HEK293 (cell line): ENCODE measurements around the gene FILIP1.

Experiments used
- EGR2 ChIP-seq: fragments of 450-650 bp; formaldehyde crosslinking; IDR thresholded peaks from 2 replicates; pipeline ENCODE4 v1.5.1; 2016; ENCODE audit warnings: low read depth, missing biosample characterization, missing genetic modification characterization
- GLIS2 ChIP-seq: fragments of 450-650 bp; formaldehyde crosslinking; IDR thresholded peaks from 2 replicates; pipeline ENCODE4 v1.5.1; 2016; ENCODE audit warnings: missing biosample characterization, missing genetic modification characterization
- KLF10 ChIP-seq: fragments of 450-650 bp; IDR thresholded peaks from 2 replicates; pipeline ENCODE4 v1.5.1; 2018; ENCODE audit warnings: missing biosample characterization, mild to moderate bottlenecking, missing genetic modification characterization
- SP3 ChIP-seq: fragments of 450-650 bp; formaldehyde crosslinking; IDR thresholded peaks from 2 replicates; pipeline ENCODE4 v1.5.1; 2016; ENCODE audit warnings: missing biosample characterization, missing genetic modification characterization
- YY2 ChIP-seq: fragments of 450-650 bp; formaldehyde crosslinking; IDR thresholded peaks from 2 replicates; pipeline ENCODE4 v1.5.1; 2016; ENCODE audit warnings: missing biosample characterization, missing genetic modification characterization
- ZFHX2 ChIP-seq: fragments of 450-650 bp; formaldehyde crosslinking; conservative IDR thresholded peaks from 2 replicates; pipeline ENCODE4 v1.5.1; 2016; ENCODE audit warnings: missing biosample characterization, missing genetic modification characterization
- ZFP69B ChIP-seq: fragments of 450-650 bp; formaldehyde crosslinking; IDR thresholded peaks from 2 replicates; pipeline ENCODE4 v1.5.1; 2016; ENCODE audit warnings: missing biosample characterization, missing genetic modification characterization
- ZNF114 ChIP-seq: fragments of 450-650 bp; formaldehyde crosslinking; IDR thresholded peaks from 2 replicates; pipeline ENCODE4 v1.5.0; 2017; ENCODE audit warnings: missing biosample characterization, missing genetic modification characterization
- ZNF335 ChIP-seq: fragments of 450-650 bp; formaldehyde crosslinking; conservative IDR thresholded peaks from 2 replicates; pipeline ENCODE4 v1.5.1; 2016; ENCODE audit warnings: missing biosample characterization, missing genetic modification characterization
- ZNF561 ChIP-seq: fragments of 450-650 bp; IDR thresholded peaks from 2 replicates; pipeline ENCODE4 v1.5.1; 2018; ENCODE audit warnings: missing biosample characterization, missing genetic modification characterization, borderline replicate concordance
- ZNF660 ChIP-seq: fragments of 450-650 bp; IDR thresholded peaks from 2 replicates; pipeline ENCODE4 v1.5.1; 2018; ENCODE audit warnings: missing biosample characterization, mild to moderate bottlenecking, missing genetic modification characterization
- ZNF677 ChIP-seq: fragments of 450-650 bp; IDR thresholded peaks from 2 replicates; pipeline ENCODE4 v1.5.0; 2018; ENCODE audit warnings: missing biosample characterization, mild to moderate bottlenecking, missing genetic modification characterization, moderate library complexity
- ZNF707 ChIP-seq: fragments of 450-650 bp; formaldehyde crosslinking; IDR thresholded peaks from 2 replicates; pipeline ENCODE4 v1.5.1; 2016; ENCODE audit warnings: missing biosample characterization, missing genetic modification characterization
- ZNF777 ChIP-seq: fragments of 450-650 bp; formaldehyde crosslinking; IDR thresholded peaks from 2 replicates; pipeline ENCODE4 v1.5.1; 2017; ENCODE audit warnings: missing biosample characterization, missing genetic modification characterization, borderline replicate concordance
- ZNF792 ChIP-seq: fragments of 450-650 bp; formaldehyde crosslinking; IDR thresholded peaks from 2 replicates; pipeline ENCODE4 v1.5.1; 2016; ENCODE audit warnings: missing biosample characterization, missing genetic modification characterization
- ZNF843 ChIP-seq: fragments of 450-650 bp; formaldehyde crosslinking; IDR thresholded peaks from 2 replicates; pipeline ENCODE4 v1.5.1; 2016; ENCODE audit warnings: missing biosample characterization, missing genetic modification characterization
- ZSCAN30 ChIP-seq: fragments of 450-650 bp; IDR thresholded peaks from 2 replicates; pipeline ENCODE4 v1.5.1; 2018; ENCODE audit warnings: missing biosample characterization, mild to moderate bottlenecking, missing genetic modification characterization, moderate library complexity
- TF ChIP-seq, protein P1 (sequence below): fragments of 450-650 bp; formaldehyde crosslinking; IDR thresholded peaks from 2 replicates; pipeline ENCODE4 v1.5.1; 2016; ENCODE audit warnings: missing biosample characterization, missing genetic modification characterization
- TF ChIP-seq, protein P2 (sequence below): fragments of 450-650 bp; formaldehyde crosslinking; optimal IDR thresholded peaks from 2 replicates; pipeline ENCODE3; 2016; ENCODE audit warnings: missing biosample characterization, mild to moderate bottlenecking, missing genetic modification characterization
- TF ChIP-seq, protein P3 (sequence below): fragments of 450-650 bp; formaldehyde crosslinking; IDR thresholded peaks from 2 replicates; pipeline ENCODE4 v1.5.1; 2017; ENCODE audit warnings: missing biosample characterization, missing genetic modification characterization
- TF ChIP-seq, protein P4 (sequence below): fragments of 450-650 bp; formaldehyde crosslinking; IDR thresholded peaks from 2 replicates; pipeline ENCODE4 v1.5.1; 2016; ENCODE audit warnings: missing biosample characterization, missing genetic modification characterization
- TF ChIP-seq, protein P5 (sequence below): fragments of 450-650 bp; formaldehyde crosslinking; IDR thresholded peaks from 2 replicates; pipeline ENCODE4 v1.5.1; 2016; ENCODE audit warnings: missing biosample characterization, missing genetic modification characterization
- TF ChIP-seq, protein P6 (sequence below): fragments of 450-650 bp; IDR thresholded peaks from 2 replicates; pipeline ENCODE4 v1.5.1; 2018; ENCODE audit warnings: missing biosample characterization, missing genetic modification characterization
- TF ChIP-seq, protein P7 (sequence below): fragments of 450-650 bp; formaldehyde crosslinking; IDR thresholded peaks from 2 replicates; pipeline ENCODE4 v1.5.1; 2016; ENCODE audit warnings: missing biosample characterization, missing genetic modification characterization, low read depth

The FILIP1 gene

DNA sequence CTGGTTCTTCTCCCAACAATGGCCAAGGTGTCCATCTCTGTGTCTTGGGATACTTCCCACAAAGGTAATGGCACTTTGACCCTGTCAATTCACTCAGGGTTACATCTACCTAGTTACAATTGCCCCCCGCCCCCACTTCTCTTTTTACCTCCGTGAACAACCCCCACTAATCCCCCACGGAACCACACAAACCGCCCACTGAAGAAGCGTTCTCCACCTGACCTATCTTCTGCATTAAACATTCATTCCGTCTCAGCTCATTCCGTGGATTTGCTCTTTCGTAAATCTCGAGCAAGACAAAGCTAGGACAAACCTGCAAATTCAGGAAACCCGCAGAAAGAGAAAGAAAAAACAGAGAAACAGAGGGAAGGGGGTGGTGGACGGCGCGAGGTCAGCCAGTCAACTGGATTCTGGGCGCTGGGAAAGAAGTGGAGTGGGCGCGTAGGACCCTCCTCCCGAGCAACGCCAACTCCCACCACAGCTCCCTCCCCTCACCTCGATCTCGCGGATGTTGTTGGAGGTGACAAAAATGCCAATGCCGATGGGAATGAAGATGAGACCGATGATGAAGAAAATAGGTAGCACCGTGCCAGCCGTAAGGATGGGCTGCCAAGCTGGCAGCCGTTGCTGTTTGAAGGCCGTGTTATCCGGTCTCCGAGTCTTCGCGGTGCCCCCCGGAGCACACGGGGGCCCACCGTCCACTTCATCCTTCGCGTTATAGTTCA lies 209.5 kb downstream of the FILIP1 start (continued):
- peak; percentile 78 for TF ChIP-seq ZFHX2 (tag by site-specific recombination)
- peak; percentile 21; the same call in 1 of the 2 replicates for TF ChIP-seq KLF10 (tag by site-specific recombination)
- no peak for TF ChIP-seq ZNF114
- TF ChIP-seq SP3 (tag by site-specific recombination), result no peak
- TF ChIP-seq, protein P1, sequence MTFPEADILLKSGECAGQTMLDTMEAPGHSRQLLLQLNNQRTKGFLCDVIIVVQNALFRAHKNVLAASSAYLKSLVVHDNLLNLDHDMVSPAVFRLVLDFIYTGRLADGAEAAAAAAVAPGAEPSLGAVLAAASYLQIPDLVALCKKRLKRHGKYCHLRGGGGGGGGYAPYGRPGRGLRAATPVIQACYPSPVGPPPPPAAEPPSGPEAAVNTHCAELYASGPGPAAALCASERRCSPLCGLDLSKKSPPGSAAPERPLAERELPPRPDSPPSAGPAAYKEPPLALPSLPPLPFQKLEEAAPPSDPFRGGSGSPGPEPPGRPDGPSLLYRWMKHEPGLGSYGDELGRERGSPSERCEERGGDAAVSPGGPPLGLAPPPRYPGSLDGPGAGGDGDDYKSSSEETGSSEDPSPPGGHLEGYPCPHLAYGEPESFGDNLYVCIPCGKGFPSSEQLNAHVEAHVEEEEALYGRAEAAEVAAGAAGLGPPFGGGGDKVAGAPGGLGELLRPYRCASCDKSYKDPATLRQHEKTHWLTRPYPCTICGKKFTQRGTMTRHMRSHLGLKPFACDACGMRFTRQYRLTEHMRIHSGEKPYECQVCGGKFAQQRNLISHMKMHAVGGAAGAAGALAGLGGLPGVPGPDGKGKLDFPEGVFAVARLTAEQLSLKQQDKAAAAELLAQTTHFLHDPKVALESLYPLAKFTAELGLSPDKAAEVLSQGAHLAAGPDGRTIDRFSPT (tag by site-specific recombination), result peak; percentile 96
- TF ChIP-seq, protein P2, sequence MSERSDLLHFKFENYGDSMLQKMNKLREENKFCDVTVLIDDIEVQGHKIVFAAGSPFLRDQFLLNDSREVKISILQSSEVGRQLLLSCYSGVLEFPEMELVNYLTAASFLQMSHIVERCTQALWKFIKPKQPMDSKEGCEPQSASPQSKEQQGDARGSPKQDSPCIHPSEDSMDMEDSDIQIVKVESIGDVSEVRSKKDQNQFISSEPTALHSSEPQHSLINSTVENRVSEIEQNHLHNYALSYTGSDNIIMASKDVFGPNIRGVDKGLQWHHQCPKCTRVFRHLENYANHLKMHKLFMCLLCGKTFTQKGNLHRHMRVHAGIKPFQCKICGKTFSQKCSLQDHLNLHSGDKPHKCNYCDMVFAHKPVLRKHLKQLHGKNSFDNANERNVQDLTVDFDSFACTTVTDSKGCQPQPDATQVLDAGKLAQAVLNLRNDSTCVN (tag by site-specific recombination), result no peak
- TF ChIP-seq, protein P3, sequence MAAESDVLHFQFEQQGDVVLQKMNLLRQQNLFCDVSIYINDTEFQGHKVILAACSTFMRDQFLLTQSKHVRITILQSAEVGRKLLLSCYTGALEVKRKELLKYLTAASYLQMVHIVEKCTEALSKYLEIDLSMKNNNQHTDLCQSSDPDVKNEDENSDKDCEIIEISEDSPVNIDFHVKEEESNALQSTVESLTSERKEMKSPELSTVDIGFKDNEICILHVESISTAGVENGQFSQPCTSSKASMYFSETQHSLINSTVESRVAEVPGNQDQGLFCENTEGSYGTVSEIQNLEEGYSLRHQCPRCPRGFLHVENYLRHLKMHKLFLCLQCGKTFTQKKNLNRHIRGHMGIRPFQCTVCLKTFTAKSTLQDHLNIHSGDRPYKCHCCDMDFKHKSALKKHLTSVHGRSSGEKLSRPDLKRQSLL (tag by site-specific recombination), result no peak
- no peak for TF ChIP-seq ZNF707 (tag by site-specific recombination)
- TF ChIP-seq, protein P4, sequence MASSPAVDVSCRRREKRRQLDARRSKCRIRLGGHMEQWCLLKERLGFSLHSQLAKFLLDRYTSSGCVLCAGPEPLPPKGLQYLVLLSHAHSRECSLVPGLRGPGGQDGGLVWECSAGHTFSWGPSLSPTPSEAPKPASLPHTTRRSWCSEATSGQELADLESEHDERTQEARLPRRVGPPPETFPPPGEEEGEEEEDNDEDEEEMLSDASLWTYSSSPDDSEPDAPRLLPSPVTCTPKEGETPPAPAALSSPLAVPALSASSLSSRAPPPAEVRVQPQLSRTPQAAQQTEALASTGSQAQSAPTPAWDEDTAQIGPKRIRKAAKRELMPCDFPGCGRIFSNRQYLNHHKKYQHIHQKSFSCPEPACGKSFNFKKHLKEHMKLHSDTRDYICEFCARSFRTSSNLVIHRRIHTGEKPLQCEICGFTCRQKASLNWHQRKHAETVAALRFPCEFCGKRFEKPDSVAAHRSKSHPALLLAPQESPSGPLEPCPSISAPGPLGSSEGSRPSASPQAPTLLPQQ (tag by site-specific recombination), result peak; percentile 94; the same call in 1 of the 2 replicates
- TF ChIP-seq ZNF777 (tag by site-specific recombination), result no peak; the same call in 1 of the 2 replicates
- TF ChIP-seq ZFP69B (tag by site-specific recombination), result peak; percentile 85; the same call in 1 of the 2 replicates
- TF ChIP-seq ZNF677 (tag by site-specific recombination), result no peak
- peak; percentile 75 for TF ChIP-seq ZNF335 (tag by site-specific recombination)
- peak; percentile 84 for TF ChIP-seq EGR2 (tag by site-specific recombination)
- 0 out of 2 replicates have a peak, but pooled peaks have one; percentile 68 for TF ChIP-seq ZNF660
- peak; percentile 60; the same call in 1 of the 2 replicates for TF ChIP-seq ZNF561 (tag by site-specific recombination)
- TF ChIP-seq ZNF843, result 0 out of 2 replicates have a peak, but pooled peaks have one; percentile 7
- TF ChIP-seq YY2, result no peak
- TF ChIP-seq GLIS2 (tag by site-specific recombination), result no peak; the same call in 1 of the 2 replicates
- peak; percentile 42; the same call in 1 of the 2 replicates for TF ChIP-seq ZNF792 (tag by site-specific recombination)
- TF ChIP-seq, protein P5, sequence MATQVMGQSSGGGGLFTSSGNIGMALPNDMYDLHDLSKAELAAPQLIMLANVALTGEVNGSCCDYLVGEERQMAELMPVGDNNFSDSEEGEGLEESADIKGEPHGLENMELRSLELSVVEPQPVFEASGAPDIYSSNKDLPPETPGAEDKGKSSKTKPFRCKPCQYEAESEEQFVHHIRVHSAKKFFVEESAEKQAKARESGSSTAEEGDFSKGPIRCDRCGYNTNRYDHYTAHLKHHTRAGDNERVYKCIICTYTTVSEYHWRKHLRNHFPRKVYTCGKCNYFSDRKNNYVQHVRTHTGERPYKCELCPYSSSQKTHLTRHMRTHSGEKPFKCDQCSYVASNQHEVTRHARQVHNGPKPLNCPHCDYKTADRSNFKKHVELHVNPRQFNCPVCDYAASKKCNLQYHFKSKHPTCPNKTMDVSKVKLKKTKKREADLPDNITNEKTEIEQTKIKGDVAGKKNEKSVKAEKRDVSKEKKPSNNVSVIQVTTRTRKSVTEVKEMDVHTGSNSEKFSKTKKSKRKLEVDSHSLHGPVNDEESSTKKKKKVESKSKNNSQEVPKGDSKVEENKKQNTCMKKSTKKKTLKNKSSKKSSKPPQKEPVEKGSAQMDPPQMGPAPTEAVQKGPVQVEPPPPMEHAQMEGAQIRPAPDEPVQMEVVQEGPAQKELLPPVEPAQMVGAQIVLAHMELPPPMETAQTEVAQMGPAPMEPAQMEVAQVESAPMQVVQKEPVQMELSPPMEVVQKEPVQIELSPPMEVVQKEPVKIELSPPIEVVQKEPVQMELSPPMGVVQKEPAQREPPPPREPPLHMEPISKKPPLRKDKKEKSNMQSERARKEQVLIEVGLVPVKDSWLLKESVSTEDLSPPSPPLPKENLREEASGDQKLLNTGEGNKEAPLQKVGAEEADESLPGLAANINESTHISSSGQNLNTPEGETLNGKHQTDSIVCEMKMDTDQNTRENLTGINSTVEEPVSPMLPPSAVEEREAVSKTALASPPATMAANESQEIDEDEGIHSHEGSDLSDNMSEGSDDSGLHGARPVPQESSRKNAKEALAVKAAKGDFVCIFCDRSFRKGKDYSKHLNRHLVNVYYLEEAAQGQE (tag by site-specific recombination), result peak; percentile 29; the same call in 1 of the 2 replicates
- TF ChIP-seq, protein P6, sequence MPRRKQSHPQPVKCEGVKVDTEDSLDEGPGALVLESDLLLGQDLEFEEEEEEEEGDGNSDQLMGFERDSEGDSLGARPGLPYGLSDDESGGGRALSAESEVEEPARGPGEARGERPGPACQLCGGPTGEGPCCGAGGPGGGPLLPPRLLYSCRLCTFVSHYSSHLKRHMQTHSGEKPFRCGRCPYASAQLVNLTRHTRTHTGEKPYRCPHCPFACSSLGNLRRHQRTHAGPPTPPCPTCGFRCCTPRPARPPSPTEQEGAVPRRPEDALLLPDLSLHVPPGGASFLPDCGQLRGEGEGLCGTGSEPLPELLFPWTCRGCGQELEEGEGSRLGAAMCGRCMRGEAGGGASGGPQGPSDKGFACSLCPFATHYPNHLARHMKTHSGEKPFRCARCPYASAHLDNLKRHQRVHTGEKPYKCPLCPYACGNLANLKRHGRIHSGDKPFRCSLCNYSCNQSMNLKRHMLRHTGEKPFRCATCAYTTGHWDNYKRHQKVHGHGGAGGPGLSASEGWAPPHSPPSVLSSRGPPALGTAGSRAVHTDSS, result peak; percentile 64
- TF ChIP-seq ZSCAN30 (tag by site-specific recombination), result no peak; the same call in 1 of the 2 replicates
- TF ChIP-seq, protein P7, sequence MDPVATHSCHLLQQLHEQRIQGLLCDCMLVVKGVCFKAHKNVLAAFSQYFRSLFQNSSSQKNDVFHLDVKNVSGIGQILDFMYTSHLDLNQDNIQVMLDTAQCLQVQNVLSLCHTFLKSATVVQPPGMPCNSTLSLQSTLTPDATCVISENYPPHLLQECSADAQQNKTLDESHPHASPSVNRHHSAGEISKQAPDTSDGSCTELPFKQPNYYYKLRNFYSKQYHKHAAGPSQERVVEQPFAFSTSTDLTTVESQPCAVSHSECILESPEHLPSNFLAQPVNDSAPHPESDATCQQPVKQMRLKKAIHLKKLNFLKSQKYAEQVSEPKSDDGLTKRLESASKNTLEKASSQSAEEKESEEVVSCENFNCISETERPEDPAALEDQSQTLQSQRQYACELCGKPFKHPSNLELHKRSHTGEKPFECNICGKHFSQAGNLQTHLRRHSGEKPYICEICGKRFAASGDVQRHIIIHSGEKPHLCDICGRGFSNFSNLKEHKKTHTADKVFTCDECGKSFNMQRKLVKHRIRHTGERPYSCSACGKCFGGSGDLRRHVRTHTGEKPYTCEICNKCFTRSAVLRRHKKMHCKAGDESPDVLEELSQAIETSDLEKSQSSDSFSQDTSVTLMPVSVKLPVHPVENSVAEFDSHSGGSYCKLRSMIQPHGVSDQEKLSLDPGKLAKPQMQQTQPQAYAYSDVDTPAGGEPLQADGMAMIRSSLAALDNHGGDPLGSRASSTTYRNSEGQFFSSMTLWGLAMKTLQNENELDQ, result no peak
